B cell (primary cell): ENCODE results near the gene ACSL1. TPM values are rescaled to one million over a fixed set of nuclear protein-coding genes. Genes with fewer than 3 reads are reported as not detected.

Experiments
- ATAC-seq: fragments of 200-7000 bp; cut with Tn5 transposase; one replicate; pipeline ENCODE4 v1.10.0; 2021; ENCODE audit warnings: low read depth, mild to moderate bottlenecking, moderate number of reproducible peaks, moderate library complexity
- CTCF ChIA-PET: fragments of 350-600 bp; sonication (Branson Sonifier 250); formaldehyde crosslinking; loops from one replicate; lab custom pipeline; 2021; ENCODE audit warnings: antibody characterized with exemption, inconsistent platforms; lab: Charles Lee
- POLR2A ChIA-PET: fragments of 350-600 bp; sonication (Branson Sonifier 250); formaldehyde crosslinking; loops from one replicate; lab custom pipeline; 2021; ENCODE audit warnings: antibody characterized with exemption; lab: Charles Lee
- DNase-seq: peaks from one replicate; pipeline ENCODE4 v3.0.0; 2013
- H2AFZ ChIP-seq: 2 replicates; pipeline ENCODE4 v1.6.1; 2012; ENCODE audit warnings: mild to moderate bottlenecking, low read depth, low read length; ENCODE audit not compliant: insufficient read depth, poor library complexity, severe bottlenecking
- H3K27ac ChIP-seq, 2 donors: 1 replicate in 1 of 2; 2 replicates in 1 of 2; pipeline ENCODE4 v1.5.1; 2012 to 2013; ENCODE audit warnings: low read length in 2 of 2, mild to moderate bottlenecking in 2 of 2, moderate library complexity in 1 of 2
- H3K27me3 ChIP-seq, 4 experiments: fragments of 200-600 bp in 1 of 4; sonication (generic) in 1 of 4; replicated peaks in 1 of 4; 1 replicate in 2 of 4; 2 replicates in 2 of 4; pipeline versions ENCODE4 v1.6.1 to v1.7.0; 2013 to 2016; ENCODE audit warnings: low read length in 3 of 4, mild to moderate bottlenecking in 2 of 4, mixed read lengths in 1 of 4, moderate library complexity in 1 of 4; ENCODE audit not compliant: insufficient read depth in 4 of 4, control insufficient read depth in 3 of 4; ENCODE audit errors: control extremely low read depth in 1 of 4
- H3K36me3 ChIP-seq, 2 experiments: replicated peaks in 1 of 2; 1 replicate in 1 of 2; 2 replicates in 1 of 2; pipeline versions ENCODE4 v1.6.1 to v1.7.1; 2013; ENCODE audit warnings: low read length in 1 of 2; ENCODE audit not compliant: insufficient read depth in 2 of 2, control insufficient read depth in 1 of 2; ENCODE audit errors: control extremely low read depth in 1 of 2, extremely low read depth in 1 of 2
- H3K4me1 ChIP-seq, 2 donors: fragments of 200-600 bp in 1 of 2; sonication (generic) in 1 of 2; 1 replicate in 1 of 2; 2 replicates in 1 of 2; pipeline versions ENCODE4 v1.5.1 to v1.6.1; 2013 to 2017; ENCODE audit warnings: low read length in 2 of 2; ENCODE audit not compliant: control insufficient read depth in 2 of 2, insufficient read depth in 2 of 2
- H3K4me2 ChIP-seq: replicated peaks from 2 replicates; pipeline ENCODE3; 2012; ENCODE audit warnings: mild to moderate bottlenecking, low read depth, low read length; ENCODE audit not compliant: poor library complexity, severe bottlenecking
- H3K4me3 ChIP-seq, 5 experiments: fragments of 200-600 bp in 1 of 5; sonication (generic) in 1 of 5; 1 replicate in 3 of 5; 2 replicates in 2 of 5; pipeline versions ENCODE4 v1.5.1 to v1.7.0; 2011 to 2016; ENCODE audit warnings: low read length in 4 of 5, mild to moderate bottlenecking in 4 of 5, low read depth in 2 of 5, control low read depth in 1 of 5, moderate library complexity in 1 of 5; ENCODE audit not compliant: insufficient read depth in 1 of 5; ENCODE audit errors: control extremely low read depth in 1 of 5, extremely low read depth in 1 of 5
- H3K79me2 ChIP-seq: fragments of 200-600 bp; sonication (generic); one replicate; pipeline ENCODE4 v1.6.0; 2016; ENCODE audit warnings: low read length; ENCODE audit not compliant: control insufficient read depth, insufficient read depth
- H3K9ac ChIP-seq: fragments of 200-600 bp; sonication (generic); 2 replicates; pipeline ENCODE4 v1.6.1; 2017; ENCODE audit warnings: mild to moderate bottlenecking, low read length, moderate library complexity
- H3K9me3 ChIP-seq, 3 donors: one replicate each; pipeline versions ENCODE4 v1.6.1 to v1.7.1; 2013; ENCODE audit warnings: low read length in 2 of 3; ENCODE audit not compliant: control insufficient read depth in 2 of 3, insufficient read depth in 1 of 3; ENCODE audit errors: control extremely low read depth in 1 of 3
- H4K20me1 ChIP-seq: 2 replicates; pipeline ENCODE4 v1.6.0; 2012; ENCODE audit warnings: mild to moderate bottlenecking, low read length; ENCODE audit not compliant: insufficient read depth, control insufficient read depth, poor library complexity, severe bottlenecking
- H3K27ac Mint-ChIP-seq: one replicate; pipeline ENCODE4 v1.8.0; 2021; ENCODE audit warnings: mixed read lengths
- H3K27me3 Mint-ChIP-seq: one replicate; pipeline ENCODE4 v1.8.0; 2021; ENCODE audit warnings: mixed read lengths
- H3K4me1 Mint-ChIP-seq: one replicate; pipeline ENCODE4 v1.8.0; 2021; ENCODE audit warnings: mixed read lengths
- H3K4me3 Mint-ChIP-seq: one replicate; pipeline ENCODE4 v1.8.0; 2021; ENCODE audit warnings: mixed read lengths
- H3K9me3 Mint-ChIP-seq: one replicate; pipeline ENCODE4 v1.8.0; 2022; ENCODE audit warnings: mixed read lengths; ENCODE audit not compliant: insufficient read depth
- EZH2 ChIP-seq: IDR thresholded peaks from 2 replicates; pipeline ENCODE4 v1.6.1; 2012; ENCODE audit warnings: borderline replicate concordance, low read depth, mild to moderate bottlenecking, moderate library complexity, low read length; ENCODE audit not compliant: insufficient read depth, poor library complexity, severe bottlenecking
- WGBS: methylation state at CpG from one replicate; pipeline ENCODE4 v1.1.5; 2013; ENCODE audit warnings: missing lambda C conversion rate; ENCODE audit not compliant: insufficient coverage; 5-methylcytosine and 5-hydroxymethylcytosine counted together
- intact Hi-C: fragments of 100-400 bp; cut with micrococcal nuclease; formaldehyde crosslinking; loops from one replicate; pipeline ENCODE4 v1.10.0; 2022
- polyA plus RNA-seq: library from polyadenylated mRNA; depleted of rRNA; stranded (reverse); fragments of >200 nt; gene quantifications from 2 replicates; pipeline ENCODE4 v1.2.3, GENCODE V29; 2012
- total RNA-seq, 2 donors: library from RNA; stranded (reverse); fragments of 120-200 nt in 1 of 2; gene quantifications; 1 replicate in 1 of 2; 2 replicates in 1 of 2; pipeline versions ENCODE4 v1.2.3 to v1.2.4, GENCODE V29; 2013 to 2022
- TF ChIP-seq, protein P1 (sequence below): fragments of 200-600 bp; IDR thresholded peaks from one replicate; pipeline ENCODE4 v1.8.0; 2022; ENCODE audit warnings: antibody characterized with exemption, mild to moderate bottlenecking

The ACSL1 gene
- total and polyA plus RNA-seq, 2 donors (not counting 1 experiment from before 2014, with no cell fraction given): 6.6 to 31.8 TPM

DNA sequence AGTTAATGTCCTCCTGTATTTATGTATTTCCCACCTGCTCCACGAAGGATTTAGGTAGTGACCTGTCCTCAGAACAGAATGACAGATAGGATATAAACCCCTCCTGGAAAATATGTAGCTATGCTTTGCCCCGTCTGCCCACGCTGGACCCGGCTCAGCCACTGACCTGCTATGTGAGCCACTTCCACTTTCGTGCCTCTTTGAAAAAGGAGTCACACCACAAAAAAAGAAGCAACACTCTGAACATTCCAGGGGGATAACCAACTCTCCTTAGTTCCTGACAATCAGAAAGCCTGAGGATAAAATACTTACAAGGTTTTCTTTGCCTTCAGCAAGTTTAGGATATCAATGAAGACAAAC is 11.1 kb downstream of the ACSL1 start:
- Mint-ChIP-seq H3K9me3 (no peaks in the 10 kb centered on the region), H3K27ac (peak overlapping the region; percentile 80), H3K4me3 (peak overlapping the region; percentile 78), H3K27me3 (no peaks in the 10 kb centered on the region), H3K4me1 (peaks cover 69% of the 10 kb centered on the region)
- Histone ChIP-seq H2AFZ (no peak overlapping the region), H3K9ac (peak overlapping the region; percentile 23), H3K79me2 (peaks cover 79% of the 10 kb centered on the region), H3K27me3 (no peaks in the 10 kb centered on the region), H3K9me3 (no peaks in the 10 kb centered on the region), H3K4me2 (peak overlapping the region; percentile 58), H3K27ac (peak overlapping the region; percentile 45 to 47), H4K20me1 (peaks cover 29% of the 10 kb centered on the region), H3K36me3 (peaks cover 0 to 3% of the 10 kb centered on the region in 2 experiments), H3K4me3 (peak overlapping the region in 2 of 5 experiments; percentile 6 to 9), H3K4me1 (peaks cover 40 to 51% of the 10 kb centered on the region in 2 donors)
- intact Hi-C loops: loop anchor here (5.0 kb wide), 1 partner anchor 38 kb away; no protein-coding TSS in a partner anchor
- no peak for ATAC-seq
- CTCF ChIA-PET: interaction anchor here (0.6 to 1.5 kb wide), 4 partner anchors 8 to 169 kb away, joined by 3 to 5 read pairs (median 3); partner anchors contain the start of gene ACSL1
- POLR2A ChIA-PET: interaction anchor here (0.5 to 1.3 kb wide), 2 partner anchors 41 to 268 kb away, joined by 3 read pairs; no protein-coding TSS in a partner anchor
- DNase-seq: no peak
- 42% methylated on average over 4 of the region's 5 CpGs for WGBS
- TF ChIP-seq, protein P1, sequence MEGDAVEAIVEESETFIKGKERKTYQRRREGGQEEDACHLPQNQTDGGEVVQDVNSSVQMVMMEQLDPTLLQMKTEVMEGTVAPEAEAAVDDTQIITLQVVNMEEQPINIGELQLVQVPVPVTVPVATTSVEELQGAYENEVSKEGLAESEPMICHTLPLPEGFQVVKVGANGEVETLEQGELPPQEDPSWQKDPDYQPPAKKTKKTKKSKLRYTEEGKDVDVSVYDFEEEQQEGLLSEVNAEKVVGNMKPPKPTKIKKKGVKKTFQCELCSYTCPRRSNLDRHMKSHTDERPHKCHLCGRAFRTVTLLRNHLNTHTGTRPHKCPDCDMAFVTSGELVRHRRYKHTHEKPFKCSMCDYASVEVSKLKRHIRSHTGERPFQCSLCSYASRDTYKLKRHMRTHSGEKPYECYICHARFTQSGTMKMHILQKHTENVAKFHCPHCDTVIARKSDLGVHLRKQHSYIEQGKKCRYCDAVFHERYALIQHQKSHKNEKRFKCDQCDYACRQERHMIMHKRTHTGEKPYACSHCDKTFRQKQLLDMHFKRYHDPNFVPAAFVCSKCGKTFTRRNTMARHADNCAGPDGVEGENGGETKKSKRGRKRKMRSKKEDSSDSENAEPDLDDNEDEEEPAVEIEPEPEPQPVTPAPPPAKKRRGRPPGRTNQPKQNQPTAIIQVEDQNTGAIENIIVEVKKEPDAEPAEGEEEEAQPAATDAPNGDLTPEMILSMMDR: no peak
- no peak for TF ChIP-seq EZH2

DNA sequence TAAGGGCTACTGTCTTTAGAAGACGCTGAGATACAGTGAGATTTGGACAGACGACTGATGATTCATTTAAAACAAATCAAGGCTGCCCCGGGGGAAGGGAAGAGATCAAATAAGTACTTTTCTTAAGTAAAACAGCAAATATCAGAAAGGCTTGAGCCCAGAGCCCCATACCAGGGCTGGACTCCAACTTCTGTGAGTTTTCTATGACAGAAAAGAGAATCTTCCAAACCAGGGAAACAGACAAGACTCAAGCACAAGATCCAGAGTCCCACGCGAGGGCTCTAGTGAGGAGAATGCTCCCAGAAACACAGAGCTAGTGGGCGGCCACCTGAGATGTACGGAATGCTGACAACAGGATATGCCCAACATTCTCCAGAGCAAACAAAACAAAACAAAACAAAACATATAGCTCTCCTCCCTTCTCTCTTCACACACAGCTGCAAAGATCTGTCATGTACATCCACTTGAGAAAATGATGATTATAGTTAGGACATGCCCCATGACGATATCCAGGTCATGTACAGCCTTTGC is 13.1 kb downstream of the ACSL1 start:
- ChIA-PET POLR2A (no interaction called here), CTCF (no interaction called here)
- WGBS: 100% methylated on average over 3 of the region's 8 CpGs
- Histone ChIP-seq H4K20me1 (peaks cover 24% of the 10 kb centered on the region), H3K9me3 (no peaks in the 10 kb centered on the region), H3K36me3 (peaks cover 0 to 3% of the 10 kb centered on the region in 2 experiments), H3K27ac (no peak overlapping the region), H3K4me1 (peaks cover 32 to 38% of the 10 kb centered on the region in 2 donors), H2AFZ (no peak overlapping the region), H3K4me2 (no peak overlapping the region), H3K79me2 (peaks cover 83% of the 10 kb centered on the region), H3K4me3 (peak overlapping the region in 1 of 5 experiments; percentile 48), H3K9ac (no peak overlapping the region), H3K27me3 (no peaks in the 10 kb centered on the region)
- no peak overlapping the region for H3K4me3 Mint-ChIP-seq
- no peaks in the 10 kb centered on the region for H3K9me3 Mint-ChIP-seq
- DNase-seq (no peak), ATAC-seq (no peak)
- no peak overlapping the region for H3K27ac Mint-ChIP-seq
- intact Hi-C loops: no loop called here
- no peaks in the 10 kb centered on the region for H3K27me3 Mint-ChIP-seq
- no peak for TF ChIP-seq EZH2
- TF ChIP-seq, protein P1: no peak
- peaks cover 59% of the 10 kb centered on the region for H3K4me1 Mint-ChIP-seq
